Measurements from ENCODE around the gene LAG3.

DNA sequence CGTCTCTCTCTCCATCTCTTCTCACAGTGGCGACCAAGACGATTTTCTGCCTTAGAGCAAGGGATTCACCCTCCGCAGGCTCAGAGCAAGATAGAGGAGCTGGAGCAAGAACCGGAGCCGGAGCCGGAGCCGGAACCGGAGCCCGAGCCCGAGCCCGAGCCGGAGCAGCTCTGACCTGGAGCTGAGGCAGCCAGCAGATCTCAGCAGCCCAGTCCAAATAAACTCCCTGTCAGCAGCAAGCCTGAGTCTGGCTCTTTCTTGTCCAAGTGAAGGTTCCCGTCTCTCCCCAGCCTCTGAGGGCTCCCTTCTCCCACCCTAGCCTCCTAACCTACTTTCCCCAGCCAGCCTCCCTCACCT, 5.9 kb downstream of the LAG3 start:
- TF ChIP-seq POLR2A (IDR thresholded peaks at IDR 0.05), result no peak
- TF ChIP-seq, protein P1, sequence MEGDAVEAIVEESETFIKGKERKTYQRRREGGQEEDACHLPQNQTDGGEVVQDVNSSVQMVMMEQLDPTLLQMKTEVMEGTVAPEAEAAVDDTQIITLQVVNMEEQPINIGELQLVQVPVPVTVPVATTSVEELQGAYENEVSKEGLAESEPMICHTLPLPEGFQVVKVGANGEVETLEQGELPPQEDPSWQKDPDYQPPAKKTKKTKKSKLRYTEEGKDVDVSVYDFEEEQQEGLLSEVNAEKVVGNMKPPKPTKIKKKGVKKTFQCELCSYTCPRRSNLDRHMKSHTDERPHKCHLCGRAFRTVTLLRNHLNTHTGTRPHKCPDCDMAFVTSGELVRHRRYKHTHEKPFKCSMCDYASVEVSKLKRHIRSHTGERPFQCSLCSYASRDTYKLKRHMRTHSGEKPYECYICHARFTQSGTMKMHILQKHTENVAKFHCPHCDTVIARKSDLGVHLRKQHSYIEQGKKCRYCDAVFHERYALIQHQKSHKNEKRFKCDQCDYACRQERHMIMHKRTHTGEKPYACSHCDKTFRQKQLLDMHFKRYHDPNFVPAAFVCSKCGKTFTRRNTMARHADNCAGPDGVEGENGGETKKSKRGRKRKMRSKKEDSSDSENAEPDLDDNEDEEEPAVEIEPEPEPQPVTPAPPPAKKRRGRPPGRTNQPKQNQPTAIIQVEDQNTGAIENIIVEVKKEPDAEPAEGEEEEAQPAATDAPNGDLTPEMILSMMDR (IDR thresholded peaks at IDR 0.05), result no peak
